ENCODE data around the gene TLL2.

The TLL2 gene

DNA sequence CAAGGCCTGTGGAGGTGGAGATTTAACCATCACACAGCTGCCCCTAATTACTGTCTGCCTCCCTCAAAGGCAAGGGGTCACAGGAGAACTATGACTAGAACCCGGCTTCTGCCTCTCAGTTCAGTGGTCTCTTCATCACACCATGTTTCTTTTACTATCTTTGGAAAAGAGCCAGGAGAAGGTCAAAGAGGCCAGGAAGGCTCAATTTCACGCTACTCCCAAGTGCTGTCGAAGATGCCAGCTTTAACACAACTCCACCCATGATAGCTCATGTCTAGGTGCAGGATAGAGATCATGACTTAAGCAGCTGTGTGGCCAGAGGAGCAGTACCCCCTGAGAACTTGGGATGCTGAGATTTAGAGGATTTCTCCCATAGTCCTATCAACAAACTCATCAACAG is 94.4 kb downstream of the TLL2 start:
- no peak for DNase-seq

DNA sequence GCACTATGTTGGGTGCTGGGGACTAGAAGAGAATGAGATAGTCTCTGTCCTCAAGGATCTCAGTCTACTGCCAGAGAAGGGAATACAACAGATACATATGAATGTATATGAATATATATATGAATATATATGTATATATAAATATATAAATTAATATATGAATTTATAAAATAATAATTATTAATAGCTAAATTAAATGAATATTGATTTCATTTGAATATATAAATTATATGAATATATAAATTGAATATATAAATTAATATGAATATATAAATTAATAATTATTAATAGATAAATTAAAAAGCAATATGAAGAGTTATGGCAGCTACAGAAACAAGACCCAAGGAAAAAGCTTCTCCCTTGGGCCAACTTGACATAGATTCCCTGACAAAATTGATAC is 95.1 kb downstream of the TLL2 start:
- no peak for DNase-seq

DNA sequence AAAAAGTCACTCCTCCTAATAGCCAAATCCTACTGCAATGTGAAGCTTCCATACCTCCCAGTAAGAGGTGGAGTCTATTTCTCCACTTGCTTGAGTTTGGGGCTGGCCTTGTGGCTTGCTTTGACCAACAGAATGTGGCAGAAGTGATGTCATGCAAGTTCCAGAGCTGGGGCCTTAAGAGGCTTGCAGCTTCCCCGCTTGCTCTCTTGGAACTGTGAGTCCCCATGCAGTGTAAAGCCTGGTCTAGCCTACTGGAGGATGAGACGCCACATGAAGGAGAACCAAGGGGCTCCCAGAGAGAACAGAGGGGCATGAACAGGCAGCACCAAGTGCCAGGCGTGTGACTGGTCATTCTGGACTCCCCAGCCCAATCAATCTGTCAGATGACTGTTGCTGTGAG is 96.3 kb downstream of the TLL2 start:
- no peak for DNase-seq

DNA sequence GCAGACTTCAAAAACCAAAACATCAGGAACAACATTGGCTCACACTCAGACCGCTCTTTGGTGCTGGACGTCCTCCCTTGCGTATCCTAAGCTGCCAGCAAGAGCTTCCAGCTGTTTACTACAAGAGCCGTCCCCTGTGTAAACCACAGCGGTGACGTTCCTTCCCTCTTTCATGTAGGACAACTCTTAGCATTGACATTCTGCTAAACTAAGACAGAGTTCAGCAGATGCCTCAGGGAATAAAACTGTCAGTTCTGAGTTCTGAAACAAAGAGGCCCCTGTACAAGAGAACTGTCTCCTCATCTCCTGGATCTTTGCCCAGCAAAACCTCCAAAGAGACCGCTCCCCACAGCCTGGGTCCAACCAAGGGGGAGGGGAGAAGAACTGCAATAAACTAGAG is 97.1 kb downstream of the TLL2 start:
- no peak for DNase-seq

DNA sequence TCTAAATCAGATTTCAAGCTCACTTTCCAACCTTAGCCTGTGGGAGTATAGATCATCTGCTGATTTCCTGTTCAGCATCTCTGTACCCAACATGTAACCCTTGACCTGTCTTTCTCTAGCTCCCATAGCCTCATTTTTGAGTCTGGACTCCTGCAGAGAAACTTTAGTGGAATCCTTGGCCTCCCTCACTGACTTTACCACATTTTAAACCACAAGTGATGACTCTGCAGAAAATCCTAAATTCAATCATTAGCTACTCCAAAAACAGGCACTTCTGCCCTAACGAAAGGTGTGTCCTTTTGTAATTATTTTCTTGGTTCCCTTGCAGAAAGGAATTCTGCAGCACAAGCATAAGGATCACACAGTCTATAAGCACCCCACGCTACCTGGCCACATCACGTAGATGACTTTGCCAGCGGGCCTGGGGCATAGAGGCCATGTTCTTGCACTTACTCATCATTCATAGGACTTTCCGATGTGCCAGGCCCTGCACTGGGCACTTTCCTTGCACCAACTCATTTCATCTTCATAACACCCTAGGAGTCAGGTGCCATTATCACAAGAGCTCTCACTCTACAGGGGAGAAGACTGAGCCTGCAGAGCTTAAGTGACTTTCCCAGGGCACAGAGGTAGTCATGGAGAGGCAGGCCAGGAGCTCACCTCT is 97.7 kb downstream of the TLL2 start:
- DNase-seq, result no peak

DNA sequence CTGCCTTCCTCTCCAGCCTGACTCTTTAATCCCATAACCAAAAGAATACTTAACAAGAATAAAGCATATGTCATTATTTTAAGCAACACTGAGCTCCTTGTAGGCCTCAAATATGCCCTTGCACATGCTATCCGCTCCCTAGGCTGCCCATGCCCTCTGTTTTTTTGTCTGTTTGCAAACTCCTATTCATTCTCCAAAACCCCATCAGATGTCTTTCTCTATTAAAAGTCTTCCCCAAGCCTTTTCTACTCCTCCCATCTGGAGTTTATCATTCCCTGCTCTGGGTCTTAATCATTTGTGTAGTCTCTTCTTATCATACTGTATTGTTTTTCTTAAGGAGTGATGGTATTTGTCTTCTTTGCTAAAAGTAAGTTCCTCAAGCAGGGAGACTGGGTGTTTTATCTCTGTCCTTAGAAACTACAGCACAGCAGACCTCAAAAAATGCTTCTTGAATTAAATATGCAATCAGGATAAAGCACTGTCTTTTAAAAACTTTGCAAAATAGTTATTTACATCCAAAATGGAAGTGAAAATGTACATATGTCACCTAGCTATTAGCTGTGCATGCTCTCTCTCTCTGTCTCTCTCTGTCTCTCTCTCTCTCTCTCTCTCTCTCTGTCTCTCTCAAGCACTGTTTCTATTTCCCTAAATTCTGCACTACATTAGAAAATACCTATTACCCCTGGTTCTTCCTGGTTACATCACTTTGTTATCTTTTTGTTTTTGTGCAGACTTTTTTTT is 98.4 kb downstream of the TLL2 start:
- DNase-seq, result no peak

DNA sequence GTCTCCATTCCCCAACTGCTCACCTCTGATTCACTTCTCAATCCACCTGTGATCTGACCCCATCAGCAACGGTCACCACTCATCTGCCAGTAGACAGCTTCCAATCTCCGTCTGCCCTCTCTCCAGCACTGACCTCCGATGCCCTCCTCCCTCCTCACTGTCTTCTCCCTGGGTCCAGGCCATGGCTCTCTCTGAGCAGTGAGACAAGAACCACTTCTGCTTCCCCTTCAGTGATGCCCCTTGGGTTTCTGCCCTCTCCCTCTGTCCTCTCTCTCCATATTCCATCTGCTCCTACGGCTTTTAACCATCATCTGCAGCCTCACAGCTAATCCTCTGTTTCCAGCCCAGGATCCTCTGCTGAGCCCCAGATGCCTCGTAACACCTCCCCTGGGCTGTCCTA is 99.4 kb downstream of the TLL2 start:
- DNase-seq, result no peak

DNA sequence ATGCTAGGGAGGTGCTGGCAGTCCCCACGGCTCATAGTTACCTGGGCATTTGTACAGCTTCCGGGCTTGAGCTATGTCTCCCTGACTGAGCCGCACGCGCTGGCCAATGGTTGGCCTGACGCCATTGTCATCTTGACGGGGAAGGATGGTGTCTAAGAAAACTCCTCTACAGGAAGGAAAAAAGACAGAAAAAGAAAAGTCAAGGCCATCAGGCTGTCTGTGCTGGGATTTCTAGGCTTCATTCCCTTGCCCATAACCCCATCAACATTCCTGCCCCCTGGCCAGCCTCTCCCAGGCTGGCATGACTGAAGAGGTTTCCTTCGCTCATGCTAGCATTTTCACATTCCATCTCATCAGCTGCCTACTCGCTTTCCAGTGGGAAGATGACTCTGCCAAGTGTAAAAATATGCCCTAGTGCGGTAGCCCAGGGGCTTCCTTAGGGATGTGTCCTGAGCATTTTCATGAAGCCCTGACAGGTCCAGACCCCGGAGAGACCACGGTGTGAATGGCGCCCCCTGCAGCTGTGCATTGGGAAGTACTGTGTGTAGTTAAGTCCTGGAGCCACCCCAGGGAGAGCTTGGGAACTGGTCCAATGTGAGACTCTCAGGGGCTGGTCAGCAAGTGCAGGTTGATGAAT is 100.5 kb downstream of the TLL2 start:
- DNase-seq, result no peak

DNA sequence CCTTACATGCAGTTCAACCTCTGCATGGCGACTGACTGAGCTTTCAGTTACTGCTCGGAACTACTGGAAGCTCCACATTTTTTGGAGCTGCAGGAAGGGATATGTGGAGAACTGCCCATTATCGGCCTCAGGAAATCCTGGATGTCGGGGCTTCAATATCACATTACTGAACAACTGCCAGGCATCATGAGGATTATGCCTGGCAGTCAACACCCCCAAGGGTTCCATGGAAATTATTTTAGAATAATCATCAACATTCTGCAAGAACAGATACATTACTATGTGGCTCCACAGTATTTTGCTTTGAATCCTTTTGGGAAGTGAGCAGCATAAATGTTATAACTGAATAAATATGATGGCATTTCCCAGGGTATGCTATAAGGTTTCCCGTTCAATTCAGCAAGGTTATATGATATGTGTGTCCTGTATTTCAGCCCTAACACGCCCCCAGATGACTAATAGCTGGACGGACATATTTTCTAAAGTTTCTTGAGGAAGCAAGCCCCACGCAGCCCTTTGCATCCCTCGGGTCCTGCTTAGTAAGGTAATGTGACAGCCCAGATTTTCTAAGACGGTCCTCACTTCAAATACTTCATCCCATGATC is 101.9 kb downstream of the TLL2 start:
- no peak for DNase-seq

DNA sequence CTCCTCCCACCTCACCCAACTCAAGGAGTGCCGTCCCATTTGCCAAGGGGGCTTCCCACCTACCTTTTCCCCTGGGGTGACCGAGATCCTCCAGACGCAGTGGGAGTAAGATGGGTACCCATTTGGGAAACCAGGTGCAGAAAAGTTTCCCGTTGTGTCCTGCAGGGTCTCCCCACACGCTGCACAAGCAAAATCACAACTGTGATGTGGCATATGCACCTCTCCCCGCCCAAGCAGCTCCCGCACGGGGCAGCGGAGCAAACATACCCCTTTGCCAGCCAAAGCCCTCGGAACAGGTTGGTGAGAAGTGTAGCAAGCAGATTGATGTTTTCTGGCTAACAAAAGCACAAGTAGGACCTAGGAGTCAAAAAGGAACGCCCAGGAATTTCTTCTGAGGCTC is 103.4 kb downstream of the TLL2 start:
- DNase-seq, result no peak

DNA sequence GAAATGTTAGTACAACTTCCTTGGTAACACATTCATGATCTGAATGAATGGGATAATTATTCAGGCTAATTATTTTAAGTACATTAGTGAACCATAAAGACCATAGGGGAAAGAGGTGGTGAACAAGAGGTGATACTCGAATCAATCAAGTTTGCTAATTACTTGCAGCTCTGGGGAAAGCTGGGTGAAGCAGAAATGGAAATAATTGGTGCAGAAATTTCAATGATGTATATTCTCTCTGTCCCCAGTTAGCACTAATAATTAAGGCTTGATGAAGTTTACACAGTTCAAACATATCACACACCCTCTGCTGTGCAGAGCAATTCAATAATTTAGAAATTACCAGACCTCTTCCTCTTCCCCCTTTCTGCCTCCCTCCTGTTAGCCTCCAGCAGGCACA is 105.5 kb downstream of the TLL2 start:
- peak; percentile 5 for DNase-seq

DNA sequence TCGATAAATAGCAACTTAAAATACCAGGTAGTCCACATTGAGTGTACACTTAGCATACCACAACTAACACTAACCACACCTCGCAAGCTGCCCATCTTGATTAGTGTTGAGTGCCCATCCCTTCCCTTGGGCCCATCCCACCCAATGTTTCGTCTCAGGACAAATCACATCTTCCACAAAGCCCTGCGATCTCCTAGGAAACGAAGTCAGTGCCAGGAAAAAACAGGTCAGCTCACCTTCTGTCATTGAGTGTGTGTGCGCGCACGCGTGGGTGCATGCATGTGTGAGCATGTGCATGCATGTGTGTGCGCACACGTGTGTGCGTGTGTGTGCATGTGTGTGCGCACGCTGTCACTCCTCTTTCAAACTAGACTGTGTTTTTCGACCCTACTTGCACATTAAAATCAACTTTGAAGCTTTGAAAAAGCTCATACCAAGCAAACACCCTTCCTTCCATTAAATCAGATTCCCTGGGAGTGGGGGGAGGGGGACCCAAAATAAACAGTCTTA is 106.1 kb downstream of the TLL2 start:
- peak; percentile 20 for DNase-seq

DNA sequence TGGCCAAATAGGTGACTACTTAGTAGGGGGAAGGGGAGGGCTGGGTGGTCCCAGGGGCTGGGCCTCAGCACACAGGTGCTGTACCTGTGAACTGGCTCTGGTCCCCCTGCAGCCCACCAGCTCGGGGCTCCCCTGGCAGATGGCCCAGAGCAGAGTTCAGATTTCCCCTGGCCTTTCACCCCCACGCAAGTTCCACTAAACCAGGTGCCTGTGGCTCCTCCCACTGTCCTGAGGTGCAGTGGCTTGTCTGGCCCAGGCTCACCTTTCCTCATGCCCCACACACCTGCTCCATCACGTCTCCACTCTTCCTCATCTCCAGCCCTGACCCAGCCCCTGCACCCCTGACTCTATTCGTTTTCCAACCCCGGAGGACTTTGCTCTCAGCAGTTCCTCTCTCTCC is 107.6 kb downstream of the TLL2 start:
- DNase-seq, result peak; percentile 4

DNA sequence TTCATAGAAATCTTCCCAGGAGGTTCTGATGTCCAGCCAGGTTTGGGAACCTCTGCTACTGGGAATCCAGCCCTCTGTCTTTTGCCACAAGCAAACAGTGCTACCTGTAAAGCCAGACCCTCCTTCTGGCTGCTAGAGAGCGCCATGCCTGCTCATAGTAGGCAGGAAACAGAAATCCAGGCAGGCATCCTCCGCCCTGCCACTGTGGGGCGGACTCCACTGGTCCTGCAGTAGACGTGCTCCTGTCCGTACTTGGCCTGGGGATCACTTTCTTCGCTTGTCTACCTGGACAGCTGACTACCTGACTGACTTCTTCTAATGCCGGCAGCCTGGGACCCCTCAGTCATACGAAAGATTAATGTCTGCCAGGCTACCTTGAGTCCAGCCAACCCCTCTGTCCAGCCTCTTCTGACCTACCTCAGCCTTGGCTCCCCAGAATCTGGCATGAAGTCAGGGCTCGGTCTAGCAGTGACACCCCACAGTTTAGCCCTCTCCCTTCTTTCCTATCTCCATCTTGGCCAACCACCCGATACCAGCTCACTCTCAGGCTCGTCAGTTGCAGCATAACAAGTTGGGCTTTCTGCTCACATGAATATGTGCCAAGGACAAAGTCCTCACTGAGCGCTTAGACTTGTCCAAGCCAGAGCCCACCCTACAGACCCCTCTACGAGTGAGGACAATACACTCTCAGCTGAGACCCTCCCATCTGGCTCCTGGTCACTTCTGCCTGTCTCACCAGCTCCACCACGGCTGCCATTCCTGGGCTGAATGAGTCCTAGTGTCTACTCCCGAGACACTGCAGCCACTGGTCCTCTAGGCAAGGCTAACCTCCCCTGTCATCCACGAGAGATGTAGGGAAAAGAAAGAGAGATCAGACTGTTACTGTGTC is 111.1 kb downstream of the TLL2 start:
- DNase-seq, result peak; percentile 32

DNA sequence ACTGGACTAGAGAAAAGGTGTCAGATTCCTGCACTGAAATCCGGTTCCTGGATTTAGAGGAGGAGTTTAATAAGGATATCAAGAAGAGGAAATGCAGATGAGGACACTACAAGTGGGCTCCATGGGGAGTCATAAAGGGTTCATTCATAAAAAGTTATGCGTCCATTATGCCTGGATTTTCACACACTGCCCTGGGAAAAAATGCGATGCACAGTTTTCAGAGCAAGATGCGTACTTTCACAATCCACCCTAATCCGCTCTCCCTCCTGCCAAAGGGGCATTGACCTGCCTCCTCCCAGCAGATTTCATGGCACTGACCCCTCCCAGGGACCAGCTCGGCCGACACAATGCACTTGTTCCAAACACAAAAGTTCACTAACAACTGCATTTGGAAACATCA is 112.7 kb downstream of the TLL2 start:
- peak; percentile 25 for DNase-seq

DNA sequence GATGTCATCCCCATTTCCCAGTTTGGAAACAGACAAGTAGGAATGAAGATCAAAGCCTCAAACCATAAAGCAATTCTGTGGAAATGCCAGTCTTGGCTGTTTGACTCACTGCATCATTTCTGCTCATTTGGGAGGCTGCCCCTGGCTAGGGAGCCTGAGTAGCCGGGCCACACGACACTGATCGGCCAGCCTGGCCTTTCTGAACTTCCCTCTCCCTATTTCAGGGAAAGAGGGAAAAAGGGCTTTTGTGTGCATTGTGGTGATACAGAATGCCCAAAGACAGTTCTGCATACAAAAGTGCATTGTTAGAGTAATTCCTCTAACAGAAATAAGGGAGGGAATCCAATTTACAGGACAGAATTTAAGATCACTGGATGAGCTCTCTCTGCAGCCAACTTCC is 113.3 kb downstream of the TLL2 start:
- peak; percentile 19 for DNase-seq

DNA sequence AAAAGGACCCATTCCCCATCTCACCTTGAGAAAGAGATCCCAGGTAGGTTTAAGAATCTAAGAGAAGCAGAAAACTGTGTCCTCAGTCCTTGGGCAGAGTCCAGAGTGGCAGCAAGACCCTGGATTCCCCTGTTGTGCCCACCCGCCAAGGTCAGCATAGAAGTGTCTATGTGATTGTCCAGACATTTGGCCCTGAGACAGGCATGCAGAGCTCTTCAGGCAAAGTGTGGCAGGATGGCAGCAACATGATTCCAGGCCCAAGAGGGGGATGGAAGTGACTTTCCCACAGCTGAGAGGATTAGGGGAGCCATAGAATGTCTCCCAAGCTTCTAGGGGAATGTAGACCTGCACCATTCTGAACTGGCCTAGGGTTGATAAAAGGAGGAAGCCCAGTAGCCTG is 115.8 kb downstream of the TLL2 start:
- DNase-seq, result no peak

DNA sequence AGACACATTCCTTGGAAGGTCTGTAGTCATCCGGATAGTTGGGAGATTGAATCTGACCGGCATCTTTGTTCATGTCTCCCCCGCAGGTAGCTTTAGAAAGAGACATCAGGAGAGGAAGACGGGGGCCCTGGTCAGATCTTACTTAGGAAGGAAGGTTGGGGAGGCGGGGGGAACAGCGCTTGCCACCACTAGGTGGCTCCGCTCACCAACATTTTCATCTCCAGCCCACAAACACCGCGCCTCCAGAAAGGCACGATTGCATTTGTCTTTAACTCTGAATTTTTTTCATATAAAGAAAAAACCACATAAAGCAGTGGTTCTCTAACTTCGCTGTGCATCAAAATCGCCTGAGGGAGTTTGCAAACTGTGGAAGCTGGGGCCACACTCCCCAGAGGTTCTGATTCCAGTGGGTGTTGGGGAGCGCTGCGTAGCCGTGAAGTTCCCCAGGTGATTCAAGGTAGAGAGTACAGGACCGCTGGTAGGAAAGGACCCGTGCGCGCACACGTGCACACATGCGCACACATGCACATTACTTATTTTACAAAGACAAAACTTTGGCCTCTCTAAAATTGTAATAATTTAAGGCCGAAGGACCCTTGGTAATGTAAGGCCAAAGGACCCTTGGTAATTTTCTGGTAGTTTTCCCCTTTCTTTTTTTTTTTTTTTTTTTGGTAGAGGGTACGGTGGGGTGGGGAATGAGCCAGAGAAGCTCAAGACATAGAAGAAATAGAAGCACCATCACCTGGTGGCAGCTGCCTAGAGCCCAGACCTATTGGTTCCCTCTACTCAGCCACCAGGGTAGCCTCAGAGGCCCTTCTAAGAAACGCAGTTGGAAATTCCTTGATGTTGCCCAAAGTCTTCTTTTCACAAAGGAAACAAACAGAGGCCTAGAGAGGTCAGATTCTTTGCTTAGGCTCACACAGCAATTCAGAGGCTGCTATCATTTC is 117.5 kb downstream of the TLL2 start:
- peak; percentile 74 for DNase-seq

DNA sequence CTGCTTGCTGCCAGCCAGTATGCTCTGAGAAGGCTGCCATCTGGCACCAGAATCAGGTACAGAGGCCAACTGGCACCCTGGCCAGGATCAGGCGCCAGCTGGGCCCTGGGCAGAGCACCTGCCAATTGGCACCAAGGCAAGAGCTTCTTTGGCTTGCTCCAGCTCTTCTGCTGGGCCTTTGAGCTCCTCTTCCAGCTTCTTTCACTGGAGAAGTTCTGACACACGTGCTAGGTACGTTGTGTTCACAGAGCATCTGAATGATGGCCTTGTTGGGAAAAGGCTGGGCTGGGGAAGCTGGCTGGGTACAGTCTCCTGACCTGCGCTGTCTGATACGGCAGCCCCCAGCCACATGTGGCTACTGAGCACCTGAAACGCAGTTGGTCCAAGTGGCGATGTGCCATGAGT is 123.3 kb downstream of the TLL2 start:
- DNase-seq, result peak; percentile 78

DNA sequence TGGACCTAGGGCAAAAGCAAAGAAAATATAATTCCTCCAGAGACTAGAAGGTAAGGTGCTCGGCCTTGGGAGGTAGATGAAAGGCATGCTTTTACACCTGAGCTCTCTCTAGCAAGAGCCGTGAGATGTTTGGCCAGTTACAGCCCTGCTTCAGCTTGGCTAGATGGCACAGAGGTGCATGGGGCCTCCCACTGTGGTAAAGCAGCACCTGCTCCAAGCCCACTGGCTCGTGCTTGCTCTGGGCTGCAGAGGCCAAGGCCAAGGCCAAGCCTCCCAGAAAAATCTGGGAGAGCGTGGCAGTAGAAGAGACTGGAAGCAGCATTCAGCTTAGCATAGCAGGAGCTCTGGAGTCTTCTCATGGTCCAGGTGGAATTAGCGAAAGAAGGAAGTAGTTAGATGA is 123.9 kb downstream of the TLL2 start:
- DNase-seq, result no peak

DNA sequence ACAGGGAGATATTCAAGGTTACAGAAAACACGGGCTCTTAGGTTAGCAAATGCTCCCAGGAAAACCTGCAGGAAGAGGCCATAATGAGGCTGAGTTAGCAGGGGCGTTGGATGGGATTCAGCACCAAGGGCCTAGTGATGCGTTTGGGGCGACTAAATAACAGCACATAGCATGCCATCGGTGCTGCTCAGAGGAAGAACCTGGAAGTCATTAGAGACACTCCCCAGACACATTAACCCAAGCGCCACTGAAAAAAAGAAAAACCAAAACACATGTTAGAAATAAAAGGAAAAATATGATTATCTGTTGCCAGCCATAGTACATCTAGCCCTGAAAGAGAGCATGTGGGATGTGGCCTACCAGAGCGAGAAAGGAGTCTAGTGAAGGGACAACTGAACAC is 126.1 kb downstream of the TLL2 start:
- no peak for DNase-seq

Data from right forelimb (tissue), 1 donor.